Nucleus accumbens (tissue), 56 donors: Measurements from ENCODE around the gene MCM3AP.
"Not testable (repeated sequence)": the region's sequence is repeated elsewhere in the genome, so short reads cannot be mapped to it uniquely, and the experiment has no call there.

Experiments used
- DNase-seq, 56 donors: peaks; one replicate each; lab custom pipeline; 2025; lab: John Stamatoyannopoulos, UW

Gene MCM3AP

GRCh38 chr21:46246345-46246744, 39.1 kb downstream of the MCM3AP start:
- DNase-seq: no peak

GRCh38 chr21:46245213-46245915, 40.0 kb downstream of the MCM3AP start:
- no peak for DNase-seq

DNA sequence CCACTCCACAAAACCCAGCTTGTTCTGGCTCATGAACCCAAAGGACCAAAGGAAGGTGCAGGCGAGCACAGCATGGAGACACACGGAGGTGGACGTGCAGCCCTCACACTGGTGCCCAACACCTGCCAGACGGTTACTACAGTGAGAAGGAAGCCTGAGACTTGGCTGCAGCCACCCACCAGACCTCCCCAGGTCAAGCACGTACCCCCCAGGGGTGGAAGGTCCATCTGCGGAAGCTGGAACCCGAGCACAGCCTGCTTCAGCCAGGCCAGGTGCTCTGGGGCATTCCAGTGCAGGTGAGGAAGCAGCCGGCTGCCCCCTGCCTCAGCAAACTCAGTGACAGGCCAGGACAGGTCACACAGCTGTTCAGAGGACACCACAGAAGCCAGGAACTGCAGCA, 40.8 kb downstream of the MCM3AP start:
- DNase-seq: no peak

GRCh38 chr21:46243960-46244361, 41.5 kb downstream of the MCM3AP start:
- DNase-seq: peak in 9 of 56 donors; percentile 12 to 51 (median 32)

GRCh38 chr21:46243325-46243724, 42.1 kb downstream of the MCM3AP start:
- no peak for DNase-seq

DNA sequence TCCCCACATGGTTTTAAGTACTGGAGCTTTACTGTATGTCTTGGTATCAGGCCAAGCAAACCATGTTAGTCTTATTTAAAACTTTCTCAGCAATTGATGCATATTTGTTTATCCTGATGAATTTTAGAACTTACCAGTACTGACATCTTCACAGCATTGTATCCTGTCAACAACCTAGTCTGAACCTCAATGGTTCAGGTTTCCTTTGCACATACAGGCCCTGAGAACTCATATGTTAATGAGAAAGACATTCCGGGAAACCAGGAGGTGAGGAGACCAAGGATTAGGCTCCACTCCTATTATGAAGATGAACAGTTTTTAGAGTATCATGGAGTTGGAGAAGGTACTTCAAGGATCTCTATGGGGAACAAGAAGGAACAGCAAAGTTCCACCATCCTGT, 43.8 kb downstream of the MCM3AP start:
- not testable (repeated sequence) for DNase-seq

- no peak for DNase-seq
Observed at GRCh38 chr21:46239817-46240325, 45.5 kb downstream of the MCM3AP start.

- no peak for DNase-seq
Observed at GRCh38 chr21:46237474-46237873, 47.9 kb downstream of the MCM3AP start.

- DNase-seq: no peak
Observed at GRCh38 chr21:46234436-46234950, 50.9 kb downstream of the MCM3AP start.

DNA sequence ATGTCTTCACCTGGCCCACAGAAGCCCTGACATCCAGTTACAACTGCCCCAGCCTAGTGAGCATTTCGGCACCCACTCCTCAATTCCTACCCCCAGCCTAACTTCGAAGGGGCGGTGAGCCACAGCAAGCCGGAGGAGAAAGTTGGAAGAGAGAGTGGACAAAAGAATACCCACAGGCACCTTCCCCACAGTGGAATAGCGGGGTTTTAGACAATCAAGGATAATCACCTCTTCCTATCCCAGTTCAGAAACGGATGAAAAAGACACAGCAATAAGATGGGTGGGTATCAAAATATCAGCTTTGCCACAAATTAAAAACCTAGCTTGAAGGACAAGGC, 55.5 kb downstream of the MCM3AP start:
- DNase-seq: no peak

DNA sequence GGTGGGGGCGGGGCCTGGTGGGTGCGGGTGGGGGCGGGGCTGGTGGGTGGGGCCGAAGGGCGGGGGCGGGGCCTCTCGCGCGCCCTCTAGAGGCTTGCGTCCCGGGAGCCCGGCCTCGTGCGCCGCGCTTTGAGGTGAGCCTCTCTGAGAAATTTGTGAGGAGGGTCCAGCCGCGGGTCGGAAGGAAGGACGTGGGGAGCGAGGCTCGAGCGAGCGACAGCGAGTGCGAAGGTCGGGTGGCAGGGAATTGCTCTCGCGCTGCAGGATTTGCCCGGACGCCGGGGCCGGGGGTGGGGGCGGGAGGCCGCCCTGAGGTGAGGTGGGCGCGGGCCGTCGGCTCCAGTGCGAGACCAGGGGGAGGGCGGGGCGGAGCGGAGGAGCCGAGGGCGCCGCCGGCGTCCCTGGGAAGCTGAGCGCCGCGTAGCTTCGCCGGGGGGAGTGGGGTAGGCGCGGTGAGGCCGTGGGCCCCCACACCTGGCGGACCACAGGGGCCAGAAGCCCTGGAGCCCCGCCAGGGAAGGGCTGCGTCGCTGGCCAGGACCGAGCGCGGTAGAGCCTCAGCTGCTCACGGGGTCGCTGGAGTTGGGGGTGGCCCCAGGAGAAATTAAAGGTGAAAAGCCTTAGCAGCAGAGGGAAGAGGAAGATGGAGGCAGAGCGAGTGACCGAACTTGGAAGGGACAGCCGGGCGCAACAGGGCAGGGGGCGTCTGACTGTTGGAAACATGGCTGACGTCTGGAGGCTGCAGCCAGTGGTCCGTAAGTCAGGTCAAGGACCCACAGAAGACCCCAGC, 56.1 kb downstream of the MCM3AP start:
- DNase-seq: peak in 9 of 56 donors; percentile 52 to 88 (median 75)

DNA sequence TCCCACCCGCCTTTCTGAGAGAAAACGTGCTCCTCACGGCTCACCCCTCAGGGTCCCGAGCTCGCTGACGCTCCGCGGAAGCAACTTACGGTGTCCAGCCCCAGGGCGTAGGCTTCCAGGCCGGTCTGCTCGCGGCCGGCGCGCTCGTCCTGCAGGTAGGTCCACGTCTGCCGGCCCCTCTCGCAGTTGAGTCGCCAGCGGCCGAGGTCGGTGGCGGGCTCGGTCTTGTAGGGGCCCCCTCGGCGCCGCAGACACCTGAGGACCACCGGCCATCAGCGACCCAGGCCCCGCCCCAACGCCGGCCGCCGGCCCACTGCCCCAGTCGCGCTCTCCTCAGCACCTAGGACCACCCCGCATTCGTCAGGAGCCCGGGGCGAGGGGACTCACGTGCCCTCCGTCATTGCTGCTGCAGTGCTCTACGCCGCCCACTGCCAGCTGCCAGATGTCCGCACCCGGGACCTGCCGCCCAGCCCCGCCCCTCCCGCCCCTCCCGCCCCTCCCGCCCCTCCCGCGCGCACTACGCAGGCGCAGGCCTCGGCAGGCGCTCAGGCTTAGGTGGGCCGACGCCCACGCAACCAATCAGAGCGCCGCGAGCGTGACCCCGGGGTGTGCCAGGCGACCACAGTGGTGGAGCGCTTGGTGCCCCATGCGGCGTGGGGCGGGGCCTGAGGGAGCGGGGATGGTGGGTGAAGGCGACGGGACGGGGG, 56.9 kb downstream of the MCM3AP start, which contains the start of gene LSS:
Gene LSS, minus strand, starts transcription at position 430 of the 707 bp plus-strand sequence. Its CDS starts 29 bp downstream, at position 401.
- DNase-seq: peak; percentile 38 to 99 (median 95)

- peak in 3 of 56 donors; percentile 7 to 44 (median 39) for DNase-seq
Observed at GRCh38 chr21:46227811-46228344, 57.5 kb downstream of the MCM3AP start.

GRCh38 chr21:46226920-46227599, 58.4 kb downstream of the MCM3AP start:
- DNase-seq: no peak

DNA sequence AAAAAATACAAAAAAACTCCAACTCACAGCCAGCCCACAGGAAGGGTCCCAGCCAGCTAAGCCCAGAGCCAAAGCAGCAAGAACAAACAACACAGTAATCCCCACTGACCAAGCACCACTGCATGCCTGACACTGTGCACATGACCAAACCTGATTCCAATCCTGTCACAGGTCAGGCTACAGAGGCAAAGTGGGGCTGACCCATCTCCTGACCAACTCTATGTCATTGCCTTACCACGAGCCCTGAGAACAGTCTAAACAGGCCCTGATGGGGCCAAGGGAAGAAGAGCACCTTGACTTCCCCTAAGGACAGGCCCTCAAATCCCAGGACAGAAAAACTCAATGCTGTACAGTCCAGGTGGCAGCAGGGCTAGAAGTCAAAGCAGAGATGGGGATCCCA, 59.3 kb downstream of the MCM3AP start:
- DNase-seq: peak in 1 of 56 donors; percentile 5

- not testable (repeated sequence) for DNase-seq
Observed at GRCh38 chr21:46223661-46224060, 61.8 kb downstream of the MCM3AP start.

DNA sequence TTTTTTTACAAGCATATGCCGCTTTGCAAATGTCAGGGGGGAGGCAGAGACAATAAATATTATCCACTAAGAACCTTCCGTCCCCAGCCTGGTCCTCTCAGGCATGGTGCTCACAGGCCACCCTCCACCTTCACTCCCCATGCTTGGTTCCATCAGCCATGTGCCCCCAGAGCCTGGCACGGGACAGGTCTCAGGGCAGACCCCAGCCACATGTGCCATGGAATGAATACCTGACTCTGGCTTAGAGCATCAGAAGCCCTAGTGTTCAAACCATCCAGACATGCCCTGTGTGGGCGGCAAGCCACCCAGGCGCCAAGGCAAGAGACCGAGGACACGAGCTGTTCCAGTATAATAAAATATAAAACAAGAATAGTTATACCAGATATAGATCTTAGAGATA, 62.2 kb downstream of the MCM3AP start:
- DNase-seq: no peak

- DNase-seq: peak in 1 of 56 donors; percentile 38
Observed at GRCh38 chr21:46222436-46223116, 62.8 kb downstream of the MCM3AP start.
